ENCODE results near the gene PLXNA4.

GRCh38 chr7:132133501-132133900 is 442.8 kb downstream of the PLXNA4 start:
- no peak for TF ChIP-seq CTCF (IDR thresholded peaks at IDR 0.05)
- TF ChIP-seq POLR2AphosphoS5 (IDR thresholded peaks at IDR 0.05; ENCODE audit: insufficient read depth in 1 of 2, low read depth in 1 of 2): no peak

Measured in vagina (tissue), 2 donors.